ENCODE data around the gene HAGHL. TPM values are rescaled to one million over a fixed set of nuclear protein-coding genes. Genes with fewer than 3 reads are reported as not detected.

Gene HAGHL
- polyA plus RNA-seq, 1 experiment: 7.0 TPM

DNA sequence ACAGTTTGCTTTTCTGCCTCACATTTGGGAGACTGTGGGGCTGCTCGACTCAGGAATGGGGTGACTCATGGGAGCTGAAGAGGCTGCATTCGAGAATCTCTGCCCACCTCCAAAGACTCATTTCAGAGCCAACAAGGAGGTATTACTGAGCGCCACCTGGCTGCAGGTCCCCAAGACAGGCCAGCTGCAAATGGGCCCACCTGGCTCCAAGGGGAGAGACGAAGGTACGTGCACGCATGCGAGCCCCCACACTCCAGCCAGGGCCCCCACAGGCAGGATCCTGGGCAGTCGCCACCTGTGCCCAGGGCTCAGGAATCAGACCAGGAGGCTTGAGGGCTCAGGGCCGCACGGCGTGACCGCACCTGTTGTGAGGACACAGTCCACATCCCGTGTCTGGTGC lies 6.0 kb downstream of the HAGHL start:
- no peak overlapping the region for H3K4me3 ChIP-seq (ENCODE audit: low read depth, low read length)
- DNase-seq (ENCODE audit: low read depth): no peak
- POLR2A ChIA-PET: no interaction called here
- CTCF ChIA-PET: interaction anchor here (1.3 to 1.4 kb wide), 2 partner anchors 12 to 21 kb away, joined by 3 to 4 read pairs; partner anchors contain the start of gene ANTKMT
- TF ChIP-seq, protein P1, sequence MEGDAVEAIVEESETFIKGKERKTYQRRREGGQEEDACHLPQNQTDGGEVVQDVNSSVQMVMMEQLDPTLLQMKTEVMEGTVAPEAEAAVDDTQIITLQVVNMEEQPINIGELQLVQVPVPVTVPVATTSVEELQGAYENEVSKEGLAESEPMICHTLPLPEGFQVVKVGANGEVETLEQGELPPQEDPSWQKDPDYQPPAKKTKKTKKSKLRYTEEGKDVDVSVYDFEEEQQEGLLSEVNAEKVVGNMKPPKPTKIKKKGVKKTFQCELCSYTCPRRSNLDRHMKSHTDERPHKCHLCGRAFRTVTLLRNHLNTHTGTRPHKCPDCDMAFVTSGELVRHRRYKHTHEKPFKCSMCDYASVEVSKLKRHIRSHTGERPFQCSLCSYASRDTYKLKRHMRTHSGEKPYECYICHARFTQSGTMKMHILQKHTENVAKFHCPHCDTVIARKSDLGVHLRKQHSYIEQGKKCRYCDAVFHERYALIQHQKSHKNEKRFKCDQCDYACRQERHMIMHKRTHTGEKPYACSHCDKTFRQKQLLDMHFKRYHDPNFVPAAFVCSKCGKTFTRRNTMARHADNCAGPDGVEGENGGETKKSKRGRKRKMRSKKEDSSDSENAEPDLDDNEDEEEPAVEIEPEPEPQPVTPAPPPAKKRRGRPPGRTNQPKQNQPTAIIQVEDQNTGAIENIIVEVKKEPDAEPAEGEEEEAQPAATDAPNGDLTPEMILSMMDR (IDR thresholded peaks at IDR 0.05; ENCODE audit: insufficient read depth, low read depth, low read length): no peak
- H3K36me3 ChIP-seq (ENCODE audit: control insufficient read depth, insufficient read depth, low read length): peaks cover 21% of the 10 kb centered on the region
- no peaks in the 10 kb centered on the region for H3K27me3 ChIP-seq (ENCODE audit: control insufficient read depth, insufficient read depth, low read length)

DNA sequence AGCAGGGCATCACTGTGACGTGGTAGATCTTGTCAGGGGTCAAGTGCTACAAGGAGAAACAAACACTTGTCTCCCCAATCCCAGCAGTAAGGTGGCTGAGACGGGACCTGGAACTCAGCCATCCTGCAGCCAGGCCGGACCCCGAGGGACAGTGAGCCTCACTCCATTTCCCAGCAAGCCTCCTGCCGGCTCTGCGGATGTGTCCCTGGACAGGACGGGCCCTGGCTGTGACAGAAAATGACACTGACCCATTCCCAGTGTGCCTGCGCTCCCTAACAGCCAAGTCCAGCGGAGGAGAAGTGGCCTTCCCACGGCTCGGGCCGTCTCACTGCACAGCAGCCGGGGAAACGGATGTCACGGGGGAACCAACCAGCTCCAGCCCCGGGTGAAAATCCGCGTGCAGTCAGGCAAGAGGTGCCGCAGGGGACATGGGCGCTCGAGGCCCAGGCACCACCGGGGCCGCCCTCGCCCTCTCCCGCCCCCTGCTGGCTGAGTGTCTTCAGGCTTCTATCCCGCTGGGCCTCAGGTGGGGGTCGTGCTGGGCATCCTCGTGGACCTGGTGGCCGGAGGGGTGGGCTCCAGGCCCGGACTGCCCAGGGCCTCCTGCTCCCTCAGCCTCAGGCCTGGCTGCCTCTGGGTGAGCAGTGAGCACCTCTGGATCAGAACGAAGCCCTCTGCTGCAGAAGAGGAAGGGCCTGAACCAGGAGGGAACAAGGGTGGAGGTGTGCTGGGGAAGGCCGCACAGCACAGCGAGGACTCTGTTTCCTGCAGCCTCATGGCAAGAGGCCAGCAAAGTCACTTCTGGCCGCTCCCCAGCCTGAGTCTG lies 6.7 kb downstream of the HAGHL start:
- H3K4me3 ChIP-seq (ENCODE audit: low read depth, low read length): no peak overlapping the region
- no peaks in the 10 kb centered on the region for H3K27me3 ChIP-seq (ENCODE audit: control insufficient read depth, insufficient read depth, low read length)
- TF ChIP-seq, protein P1 (IDR thresholded peaks at IDR 0.05; ENCODE audit: insufficient read depth, low read depth, low read length): peak; percentile 61
- H3K36me3 ChIP-seq (ENCODE audit: control insufficient read depth, insufficient read depth, low read length): peaks cover 22% of the 10 kb centered on the region
- ChIA-PET CTCF (interaction anchor here (1.3 to 1.4 kb wide), 2 partner anchors 12 to 21 kb away, joined by 3 to 4 read pairs; partner anchors contain the start of gene ANTKMT), POLR2A (no interaction called here)
- no peak for DNase-seq (ENCODE audit: low read depth)

DNA sequence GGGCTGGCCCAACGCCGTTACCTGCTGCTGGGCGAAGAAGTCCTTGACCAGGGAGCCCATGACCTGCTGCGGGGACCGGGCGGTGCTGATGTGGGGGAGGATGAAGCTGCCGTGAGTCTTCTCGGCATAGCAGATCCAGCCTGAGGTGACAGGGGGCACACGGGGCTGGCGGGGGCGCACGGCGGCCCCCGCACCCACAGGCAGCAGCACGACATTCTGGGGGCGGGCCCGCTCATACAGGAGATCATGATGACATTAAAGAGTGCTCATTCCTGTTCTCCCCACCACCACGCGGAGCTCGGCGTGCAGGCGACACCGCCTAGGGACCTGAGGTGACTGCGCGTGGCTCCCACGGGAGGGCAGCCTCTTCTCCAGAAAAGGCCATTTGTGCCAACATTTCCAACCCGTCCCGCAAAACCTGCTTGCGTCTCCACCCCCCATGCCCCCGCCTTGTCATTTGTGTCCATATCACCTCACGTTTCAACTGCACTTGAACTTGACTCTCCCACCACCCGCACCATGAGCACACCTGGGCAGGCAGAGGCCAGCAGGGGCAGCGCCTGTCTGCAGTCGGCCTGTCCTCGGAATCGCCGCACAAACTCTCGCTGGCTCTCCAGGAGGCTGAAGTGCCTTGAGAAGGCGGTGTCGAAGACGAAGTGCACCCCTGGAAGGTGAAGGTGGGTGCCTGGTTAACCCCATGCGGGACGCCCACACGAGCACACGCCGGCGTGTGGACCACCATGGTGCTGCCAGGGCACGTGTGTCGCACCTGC lies 7.5 kb downstream of the HAGHL start:
- H3K4me3 ChIP-seq (ENCODE audit: low read depth, low read length): no peak overlapping the region
- H3K27me3 ChIP-seq (ENCODE audit: control insufficient read depth, insufficient read depth, low read length): no peaks in the 10 kb centered on the region
- ChIA-PET CTCF (interaction anchor here (1.4 kb wide), 1 partner anchor 13 kb away, joined by 4 read pairs; the partner anchor contains the start of gene ANTKMT), POLR2A (no interaction called here)
- DNase-seq (ENCODE audit: low read depth): no peak
- TF ChIP-seq, protein P1 (IDR thresholded peaks at IDR 0.05; ENCODE audit: insufficient read depth, low read depth, low read length): no peak
- H3K36me3 ChIP-seq (ENCODE audit: control insufficient read depth, insufficient read depth, low read length): peaks cover 22% of the 10 kb centered on the region

DNA sequence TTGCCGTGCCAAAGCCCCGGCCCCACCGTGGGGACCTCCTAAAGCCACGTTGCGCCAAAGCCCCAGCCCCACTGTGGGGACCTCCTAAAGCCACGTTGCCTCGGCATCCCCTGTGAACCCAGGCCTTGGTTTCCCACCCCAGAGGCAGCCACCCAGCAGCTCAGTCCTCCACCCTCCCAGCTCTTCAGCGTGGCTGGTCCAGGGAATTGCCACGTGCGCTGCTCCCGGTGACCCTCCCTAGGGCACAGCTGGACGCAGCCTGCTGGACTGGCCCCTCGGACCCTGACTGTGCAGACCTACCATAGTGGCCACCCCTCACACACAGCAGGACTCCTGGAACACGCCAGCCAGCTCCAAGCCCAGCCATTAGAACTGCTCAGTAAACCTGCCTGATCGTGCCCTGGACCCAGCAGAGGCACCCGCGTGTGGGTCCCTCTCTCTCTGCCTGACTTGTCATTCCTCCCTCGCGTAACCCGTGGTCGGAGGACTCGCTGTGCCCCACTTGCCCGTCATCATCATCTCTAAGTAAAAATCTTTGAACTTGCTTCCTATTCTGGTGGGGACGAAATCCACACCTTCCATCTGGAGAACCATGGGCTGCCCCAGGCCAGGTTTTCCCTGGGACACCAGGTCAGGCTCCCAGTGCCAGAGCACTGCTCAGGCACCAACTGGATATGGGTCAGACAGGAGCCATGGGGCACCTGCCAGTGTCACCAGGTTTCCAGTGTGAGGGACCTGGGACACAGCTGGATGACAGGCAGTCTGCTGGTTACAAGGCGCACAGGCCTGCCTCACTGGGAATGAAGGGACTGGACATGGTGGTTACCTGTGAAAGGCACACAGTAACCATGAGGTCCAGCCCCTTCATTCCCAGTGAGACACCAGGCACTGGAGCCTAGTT lies 8.3 kb downstream of the HAGHL start:
- DNase-seq (ENCODE audit: low read depth): no peak
- Histone ChIP-seq H3K4me3 (ENCODE audit: low read depth, low read length) (no peak overlapping the region), H3K27me3 (ENCODE audit: control insufficient read depth, insufficient read depth, low read length) (no peaks in the 10 kb centered on the region), H3K36me3 (ENCODE audit: control insufficient read depth, insufficient read depth, low read length) (peaks cover 22% of the 10 kb centered on the region)
- TF ChIP-seq, protein P1 (IDR thresholded peaks at IDR 0.05; ENCODE audit: insufficient read depth, low read depth, low read length): no peak
- POLR2A ChIA-PET: no interaction called here
- CTCF ChIA-PET: interaction anchor here (1.8 kb wide), 1 partner anchor 23 kb away, joined by 6 read pairs; no protein-coding TSS in a partner anchor

All from BJ (cell line).